ENCODE results near the gene MTA3.
A peak's percentile ranks its signal among the peaks of the same experiment; 100 is the strongest.

Gene MTA3

DNA sequence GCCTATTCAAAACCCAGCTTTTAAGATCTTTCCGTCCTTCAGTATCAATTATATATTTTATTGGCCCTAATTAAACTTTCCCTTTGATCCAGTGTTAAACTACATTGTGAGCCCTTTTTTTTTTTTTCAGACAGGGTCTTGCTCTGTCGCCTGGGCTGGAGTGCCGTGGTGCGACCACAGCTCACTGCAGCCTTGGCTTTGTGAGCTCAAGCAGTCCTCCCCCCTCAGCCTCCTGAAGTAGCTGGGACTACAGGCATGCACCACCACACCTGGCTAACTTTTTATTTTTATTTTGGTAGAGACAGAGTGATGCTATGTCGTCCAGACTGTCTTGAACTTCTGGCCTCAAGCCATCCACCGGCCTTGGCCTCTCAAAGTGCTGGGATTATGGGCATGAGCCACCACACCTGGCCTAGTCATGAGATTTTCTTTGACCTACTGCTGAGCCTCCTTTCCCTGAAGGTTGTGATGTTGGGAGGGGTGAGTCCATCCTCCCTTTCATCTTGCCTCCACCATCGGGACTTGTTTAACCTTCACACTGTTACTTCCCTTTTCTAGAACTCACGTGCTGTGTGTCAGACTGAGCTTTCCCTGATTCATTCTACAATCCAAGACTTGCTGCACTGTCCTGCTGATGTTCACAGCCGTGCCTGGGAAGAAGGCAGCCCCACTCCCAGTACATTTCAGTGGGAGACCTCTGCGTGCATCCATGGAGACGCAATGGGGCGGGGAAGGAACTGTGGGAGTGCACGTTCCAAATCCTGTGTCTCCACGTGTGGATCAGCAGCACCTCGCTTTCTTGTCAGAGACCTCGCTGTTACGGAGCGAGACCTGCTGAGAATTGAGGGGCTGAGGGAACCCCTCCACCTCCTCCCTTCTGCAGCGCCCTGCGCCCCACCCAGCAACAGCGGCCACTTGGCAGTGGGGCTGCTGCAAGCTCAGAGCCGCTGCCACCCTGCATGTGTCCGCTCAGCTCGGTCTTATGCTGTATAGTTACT is 184.7 kb downstream of the MTA3 start:
- no peak for TF ChIP-seq CTCF (IDR thresholded peaks at IDR 0.05; ENCODE audit: control extremely low read depth, extremely low read depth, low read depth, missing control alignments)
- DNase-seq (ENCODE audit: extremely low spot score): peak; percentile 35
- ChIA-PET POLR2A (interaction anchor here (0.6 kb wide), 1 partner anchor 30 kb away, joined by 3 read pairs; no protein-coding TSS in a partner anchor), CTCF (interaction anchor here (0.6 to 5.2 kb wide), 7 partner anchors 10 to 89 kb away, joined by 3 to 28 read pairs (median 3); no protein-coding TSS in a partner anchor)

DNA sequence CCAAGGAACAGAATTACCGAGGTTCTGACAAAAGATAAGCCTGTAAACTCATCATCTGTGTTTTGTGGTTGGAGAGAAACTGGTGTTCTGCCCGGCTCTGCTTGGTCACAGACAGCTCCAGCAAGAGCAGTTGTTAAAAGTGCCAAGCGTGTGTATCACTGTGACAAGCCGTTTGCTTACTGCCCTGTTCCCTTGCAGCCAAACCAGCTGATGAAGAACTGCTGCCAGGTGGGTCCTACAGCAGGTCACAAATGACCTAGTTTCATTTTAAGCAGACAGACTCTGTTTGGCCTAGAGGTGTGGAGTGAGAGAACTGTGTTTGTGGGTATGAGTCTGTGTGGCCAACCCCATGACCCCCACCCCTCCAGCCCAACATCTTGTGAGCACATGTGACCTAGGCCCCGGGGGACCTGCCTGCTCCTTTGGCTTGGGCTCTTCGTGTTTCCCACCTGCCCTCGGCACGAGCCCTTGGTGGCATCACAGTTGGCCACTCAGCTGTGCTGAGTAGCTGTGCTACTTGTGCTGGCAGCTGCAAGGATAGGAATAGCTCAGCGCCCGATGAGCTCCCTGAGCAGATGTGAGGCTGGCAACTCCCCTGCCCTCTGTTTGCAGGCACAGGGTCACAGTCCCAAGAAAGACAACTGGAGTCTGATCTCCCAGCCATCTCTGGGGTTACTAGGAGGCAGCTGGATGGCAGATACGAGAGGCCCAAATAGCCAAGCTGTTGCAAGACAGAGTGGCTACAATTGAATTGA is 185.8 kb downstream of the MTA3 start:
- TF ChIP-seq CTCF (IDR thresholded peaks at IDR 0.05; ENCODE audit: control extremely low read depth, extremely low read depth, low read depth, missing control alignments): no peak
- CTCF ChIA-PET: interaction anchor here (0.7 to 5.2 kb wide), 7 partner anchors 9 to 823 kb away, joined by 3 to 28 read pairs (median 3); partner anchors contain the start of gene OXER1
- DNase-seq (ENCODE audit: extremely low spot score): peak; percentile 55
- POLR2A ChIA-PET: no interaction called here

- CTCF ChIA-PET: interaction anchor here (0.7 to 5.2 kb wide), 5 partner anchors 10 to 822 kb away, joined by 3 to 28 read pairs (median 17); partner anchors contain the start of gene OXER1
- POLR2A ChIA-PET: no interaction called here
Measured at GRCh38 chr2:42754776-42755140, 186.3 kb downstream of the MTA3 start.

DNA sequence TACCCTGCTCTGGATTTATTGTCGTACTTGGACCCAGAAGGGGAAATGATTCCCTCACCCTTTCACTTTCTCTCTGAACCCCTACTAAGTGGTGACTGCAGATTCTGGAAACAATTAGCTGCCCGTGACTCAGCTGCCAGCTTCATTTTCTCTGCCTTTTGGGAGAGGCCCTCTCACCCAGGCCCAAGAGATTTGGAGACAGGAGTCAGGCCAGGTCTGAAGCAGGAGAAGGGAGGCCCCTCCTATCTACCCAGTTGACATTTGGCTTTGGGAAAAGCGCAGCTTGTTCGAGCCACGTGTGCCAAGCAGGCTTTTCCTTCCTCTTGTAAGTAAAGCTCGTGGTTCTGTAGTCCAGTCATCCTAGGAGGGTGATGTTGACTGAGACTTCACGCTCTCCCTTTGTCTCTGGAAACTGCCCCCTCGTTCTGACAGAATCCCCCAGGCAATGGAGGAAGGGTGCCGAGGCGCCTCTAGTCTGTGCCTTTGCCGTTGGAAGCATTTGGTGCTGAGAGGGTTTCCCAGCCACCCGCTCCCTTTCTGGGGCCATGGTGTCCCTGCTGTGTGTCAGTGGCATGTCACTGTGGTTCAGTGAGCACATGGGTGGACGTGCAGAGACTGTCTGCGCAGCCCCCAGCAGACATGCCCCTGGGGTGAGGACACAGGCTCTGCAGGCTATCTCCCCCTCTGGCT is 186.9 kb downstream of the MTA3 start:
- ChIA-PET POLR2A (no interaction called here), CTCF (interaction anchor here (0.7 to 5.2 kb wide), 3 partner anchors 9 to 822 kb away, joined by 3 to 23 read pairs (median 3); partner anchors contain the start of gene OXER1)
- no peak for TF ChIP-seq CTCF (IDR thresholded peaks at IDR 0.05; ENCODE audit: control extremely low read depth, extremely low read depth, low read depth, missing control alignments)
- DNase-seq (ENCODE audit: extremely low spot score): peak; percentile 37

More at GRCh38 chr2:42754776-42755140, 186.3 kb downstream of the MTA3 start:
- no peak for TF ChIP-seq CTCF (IDR thresholded peaks at IDR 0.05; ENCODE audit: control extremely low read depth, extremely low read depth, low read depth, missing control alignments)
- DNase-seq (ENCODE audit: extremely low spot score): peak; percentile 22

GRCh38 chr2:42756150-42756775 is 187.8 kb downstream of the MTA3 start:
- no peak for TF ChIP-seq CTCF (IDR thresholded peaks at IDR 0.05; ENCODE audit: control extremely low read depth, extremely low read depth, low read depth, missing control alignments)
- CTCF ChIA-PET: interaction anchor here (3.1 kb wide), 1 partner anchor 13 kb away, joined by 17 read pairs; no protein-coding TSS in a partner anchor
- POLR2A ChIA-PET: no interaction called here
- DNase-seq (ENCODE audit: extremely low spot score): no peak

Measured in GM10248 (cell line).